ENCODE results near the gene SLC31A1. TPM values are rescaled to one million over a fixed set of nuclear protein-coding genes. Genes with fewer than 3 reads are reported as not detected.
"Not testable (repeated sequence)": the region's sequence is repeated elsewhere in the genome, so short reads cannot be mapped to it uniquely, and the experiment has no call there.

Gene SLC31A1
- total RNA-seq, 8 experiments from 2014 or later, result 10.9 to 25.5 (median 18.7) TPM

- Histone ChIP-seq H3K27ac (no peak overlapping the region), H3K4me3 (no peak overlapping the region), H3K4me1 (replicated peaks in 1 of 2) (peaks cover 5 to 10% of the 10 kb centered on the region in 2 donors)
- ATAC-seq (replicated peaks in 6 of 8), result peak in 5 of 8 experiments; percentile 14 to 65 (median 58)
- 50 to 90% (median 71%) methylated on average over 1 to 3 of the region's 3 CpGs; no CpG with 5 or more reads in 2 of the 10 experiments for WGBS, 10 experiments
- in situ Hi-C loops (cut with MboI; ENCODE audit: low pct_unique_long_range_greater_than_20kb in 2 of 9, low sequenced_read_pairs in 9 of 9, unreplicated experiment in 9 of 9), result no loop called here
Measured at GRCh38 chr9:113228130-113228665, 6.9 kb downstream of the SLC31A1 start.

- 75 to 100% (median 100%) methylated on average over 1 to 2 of the region's 2 CpGs; no CpG with 5 or more reads in 2 of the 10 experiments for WGBS, 10 experiments
- Histone ChIP-seq H3K27ac (no peak overlapping the region), H3K4me1 (replicated peaks in 1 of 2) (peaks cover 2 to 5% of the 10 kb centered on the region in 2 donors), H3K4me3 (no peak overlapping the region)
- in situ Hi-C loops (cut with MboI; ENCODE audit: low pct_unique_long_range_greater_than_20kb in 2 of 9, low sequenced_read_pairs in 9 of 9, unreplicated experiment in 9 of 9), result no loop called here
- no peak for ATAC-seq (replicated peaks in 6 of 8)
Measured at GRCh38 chr9:113231701-113232100, 10.4 kb downstream of the SLC31A1 start.

GRCh38 chr9:113235701-113236255 is 14.4 kb downstream of the SLC31A1 start:
- H3K4me3 ChIP-seq; ATAC-seq (replicated peaks in 6 of 8); H3K4me1 ChIP-seq (replicated peaks in 1 of 2); in situ Hi-C loops (cut with MboI; ENCODE audit: low pct_unique_long_range_greater_than_20kb in 2 of 9, low sequenced_read_pairs in 9 of 9, unreplicated experiment in 9 of 9); H3K27ac ChIP-seq: not testable (repeated sequence)
- WGBS, 10 experiments, result 42 to 100% (median 91%) methylated on average over 2 to 10 of the region's 10 CpGs; no CpG with 5 or more reads in 2 of the 10 experiments

GRCh38 chr9:113237026-113237425 is 15.7 kb downstream of the SLC31A1 start:
- WGBS, 10 experiments, result 72 to 100% (median 93%) methylated on average over 1 to 4 of the region's 4 CpGs

GRCh38 chr9:113238202-113238858 is 17.0 kb downstream of the SLC31A1 start:
- no peak for ATAC-seq (replicated peaks in 6 of 8)
- 80 to 100% (median 97%) methylated on average over 1 to 6 of the region's 10 CpGs for WGBS, 10 experiments
- H3K4me1 ChIP-seq (replicated peaks in 1 of 2), result no peaks in the 10 kb centered on the region
- in situ Hi-C loops (cut with MboI; ENCODE audit: low pct_unique_long_range_greater_than_20kb in 2 of 9, low sequenced_read_pairs in 9 of 9, unreplicated experiment in 9 of 9), result no loop called here
- H3K27ac ChIP-seq, result no peak overlapping the region
- no peak overlapping the region for H3K4me3 ChIP-seq

More at GRCh38 chr9:113237026-113237425, 15.7 kb downstream of the SLC31A1 start:
- H3K4me1 ChIP-seq (replicated peaks in 1 of 2), result no peaks in the 10 kb centered on the region
- H3K4me3 ChIP-seq, result no peak overlapping the region
- H3K27ac ChIP-seq, result no peak overlapping the region
- ATAC-seq (replicated peaks in 6 of 8), result no peak
- in situ Hi-C loops (cut with MboI; ENCODE audit: low pct_unique_long_range_greater_than_20kb in 2 of 9, low sequenced_read_pairs in 9 of 9, unreplicated experiment in 9 of 9), result no loop called here

- no peak overlapping the region for H3K27ac ChIP-seq
- in situ Hi-C loops (cut with MboI; ENCODE audit: low pct_unique_long_range_greater_than_20kb in 2 of 9, low sequenced_read_pairs in 9 of 9, unreplicated experiment in 9 of 9), result no loop called here
- 41 to 100% (median 83%) methylated on average over 1 to 4 of the region's 4 CpGs; no CpG with 5 or more reads in 1 of the 10 experiments for whole genome bisulfite sequencing, 10 experiments
- H3K4me1 ChIP-seq (replicated peaks in 1 of 2), result no peaks in the 10 kb centered on the region
- H3K4me3 ChIP-seq, result no peak overlapping the region
- no peak for ATAC-seq (replicated peaks in 6 of 8)
Measured at GRCh38 chr9:113238859-113239232, 17.5 kb downstream of the SLC31A1 start.

- no peak for ATAC-seq (replicated peaks in 6 of 8)
- Histone ChIP-seq H3K4me3 (no peak overlapping the region), H3K4me1 (replicated peaks in 1 of 2) (no peaks in the 10 kb centered on the region), H3K27ac (no peak overlapping the region)
- 90 to 100% (median 100%) methylated on average over 1 to 2 of the region's 2 CpGs for WGBS, 10 experiments
- in situ Hi-C loops (cut with MboI; ENCODE audit: low pct_unique_long_range_greater_than_20kb in 2 of 9, low sequenced_read_pairs in 9 of 9, unreplicated experiment in 9 of 9), result no loop called here
Measured at GRCh38 chr9:113241161-113241560, 19.8 kb downstream of the SLC31A1 start.

GRCh38 chr9:113244556-113244955 is 23.2 kb downstream of the SLC31A1 start:
- ATAC-seq (replicated peaks in 6 of 8), result no peak
- in situ Hi-C loops (cut with MboI; ENCODE audit: low pct_unique_long_range_greater_than_20kb in 2 of 9, low sequenced_read_pairs in 9 of 9, unreplicated experiment in 9 of 9), result no loop called here
- no peaks in the 10 kb centered on the region for H3K4me1 ChIP-seq (replicated peaks in 1 of 2)
- 40 to 100% (median 83%) methylated on average over 1 to 2 of the region's 2 CpGs; no CpG with 5 or more reads in 1 of the 10 experiments for WGBS, 10 experiments
- no peak overlapping the region for H3K27ac ChIP-seq
- H3K4me3 ChIP-seq, result no peak overlapping the region

- H3K4me1 ChIP-seq (replicated peaks in 1 of 2), result no peaks in the 10 kb centered on the region
- no peak for ATAC-seq (replicated peaks in 6 of 8)
- in situ Hi-C loops (cut with MboI; ENCODE audit: low pct_unique_long_range_greater_than_20kb in 2 of 9, low sequenced_read_pairs in 9 of 9, unreplicated experiment in 9 of 9), result no loop called here
- H3K27ac ChIP-seq, result no peak overlapping the region
- no peak overlapping the region for H3K4me3 ChIP-seq
- 70 to 100% (median 100%) methylated on average over 1 to 3 of the region's 4 CpGs; no CpG with 5 or more reads in 5 of the 10 experiments for WGBS, 10 experiments
Measured at GRCh38 chr9:113245894-113246293, 24.6 kb downstream of the SLC31A1 start.

- Histone ChIP-seq H3K27ac (no peak overlapping the region), H3K4me1 (replicated peaks in 1 of 2) (no peaks in the 10 kb centered on the region), H3K4me3 (no peak overlapping the region)
- WGBS, 10 experiments, result 43 to 100% (median 95%) methylated on average over 1 to 6 of the region's 6 CpGs; no CpG with 5 or more reads in 2 of the 10 experiments
- in situ Hi-C loops (cut with MboI; ENCODE audit: low pct_unique_long_range_greater_than_20kb in 2 of 9, low sequenced_read_pairs in 9 of 9, unreplicated experiment in 9 of 9), result no loop called here
- ATAC-seq (replicated peaks in 6 of 8), result no peak
Measured at GRCh38 chr9:113246928-113247327, 25.6 kb downstream of the SLC31A1 start.

GRCh38 chr9:113247640-113248039 is 26.3 kb downstream of the SLC31A1 start:
- in situ Hi-C loops (cut with MboI; ENCODE audit: low pct_unique_long_range_greater_than_20kb in 2 of 9, low sequenced_read_pairs in 9 of 9, unreplicated experiment in 9 of 9), result no loop called here
- Histone ChIP-seq H3K27ac (no peak overlapping the region), H3K4me1 (replicated peaks in 1 of 2) (no peaks in the 10 kb centered on the region), H3K4me3 (no peak overlapping the region)
- ATAC-seq (replicated peaks in 6 of 8), result no peak

- H3K4me3 ChIP-seq; ATAC-seq (replicated peaks in 6 of 8); H3K27ac ChIP-seq; H3K4me1 ChIP-seq (replicated peaks in 1 of 2): not testable (repeated sequence)
- in situ Hi-C loops (cut with MboI; ENCODE audit: low pct_unique_long_range_greater_than_20kb in 2 of 9, low sequenced_read_pairs in 9 of 9, unreplicated experiment in 9 of 9), result loop anchor here in 1 of 9 experiments (25.0 kb wide), 1 partner anchor 413 kb away; no protein-coding TSS in a partner anchor
- 100% methylated on average over 1 of the region's 2 CpGs; no CpG with 5 or more reads in 8 of the 10 experiments for WGBS, 10 experiments
Measured at GRCh38 chr9:113249661-113250060, 28.3 kb downstream of the SLC31A1 start.

- no peaks in the 10 kb centered on the region for H3K4me1 ChIP-seq (replicated peaks in 1 of 2)
- no peak overlapping the region for H3K27ac ChIP-seq
- in situ Hi-C loops (cut with MboI; ENCODE audit: low pct_unique_long_range_greater_than_20kb in 2 of 9, low sequenced_read_pairs in 9 of 9, unreplicated experiment in 9 of 9), result loop anchor here in 1 of 9 experiments (25.0 kb wide), 1 partner anchor 411 kb away; no protein-coding TSS in a partner anchor
- no peak for ATAC-seq (replicated peaks in 6 of 8)
- 70 to 100% (median 100%) methylated on average over 1 to 2 of the region's 2 CpGs; no CpG with 5 or more reads in 5 of the 10 experiments for WGBS, 10 experiments
- H3K4me3 ChIP-seq, result no peak overlapping the region
Measured at GRCh38 chr9:113250807-113251206, 29.5 kb downstream of the SLC31A1 start.
